GM19455 (cell line): ENCODE results near the gene ENDOV.

ENCODE experiments used
- ATAC-seq: cut with Tn5 transposase; IDR thresholded peaks from one replicate; pipeline ENCODE4 v1.9.1; 2021; ENCODE audit not compliant: unreplicated experiment

The ENDOV gene

DNA sequence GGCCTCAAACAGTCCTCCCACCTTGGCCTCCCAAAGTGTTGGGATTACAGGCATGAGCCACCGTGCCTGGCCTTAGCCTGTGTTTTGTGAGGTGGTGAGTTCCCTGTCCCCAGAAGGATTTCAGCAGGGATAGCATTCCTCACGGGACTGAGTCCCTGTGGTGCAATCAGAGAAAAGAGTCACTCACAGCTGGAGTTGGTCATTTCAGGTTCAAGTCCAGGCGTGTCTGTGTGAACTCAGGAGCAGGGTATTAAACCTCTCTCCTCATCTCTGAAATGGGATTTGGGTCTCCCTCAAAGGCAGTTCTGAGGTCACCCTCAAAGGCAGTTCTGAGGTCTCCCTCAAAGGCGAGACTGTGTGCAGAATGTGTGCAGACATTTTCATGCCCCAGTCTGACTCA lies 32.8 kb downstream of the ENDOV start:
- ATAC-seq: no peak

DNA sequence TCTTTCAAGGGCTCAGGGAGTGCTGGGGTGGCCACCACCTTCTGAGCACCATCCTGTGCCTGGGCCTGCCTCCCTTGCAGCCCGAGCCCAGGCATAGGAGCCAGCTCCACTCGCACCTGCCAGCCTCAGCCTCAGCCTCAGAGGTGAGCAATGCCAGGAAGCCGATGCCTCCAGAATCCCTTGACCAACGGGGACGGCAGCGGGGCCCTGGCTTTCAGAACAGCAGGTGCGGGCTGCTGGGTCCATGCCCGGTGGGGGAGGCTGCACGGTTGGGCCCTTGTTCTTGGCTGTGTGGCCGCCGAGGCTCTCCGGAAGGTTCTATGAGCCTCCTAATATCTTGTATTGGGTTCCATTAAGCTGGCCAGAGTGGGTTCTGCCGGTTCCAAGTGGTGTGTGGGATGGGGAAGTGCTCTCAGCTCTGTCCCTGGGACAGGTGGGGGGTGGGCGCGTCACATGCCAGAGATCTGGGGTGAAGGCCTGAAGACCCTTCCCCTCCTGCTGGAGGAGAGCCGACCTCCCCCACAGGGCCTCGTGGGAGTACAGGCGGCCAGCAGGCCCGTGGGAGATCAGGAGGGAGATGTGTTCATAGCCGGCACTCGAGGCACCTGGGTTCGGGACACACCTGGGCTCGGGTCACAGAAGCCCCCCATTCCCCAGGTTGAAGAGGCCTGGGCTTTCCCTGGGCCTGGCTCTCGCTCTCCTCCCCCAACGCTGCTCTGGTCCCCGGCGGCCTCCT lies 34.4 kb downstream of the ENDOV start:
- ATAC-seq: no peak

DNA sequence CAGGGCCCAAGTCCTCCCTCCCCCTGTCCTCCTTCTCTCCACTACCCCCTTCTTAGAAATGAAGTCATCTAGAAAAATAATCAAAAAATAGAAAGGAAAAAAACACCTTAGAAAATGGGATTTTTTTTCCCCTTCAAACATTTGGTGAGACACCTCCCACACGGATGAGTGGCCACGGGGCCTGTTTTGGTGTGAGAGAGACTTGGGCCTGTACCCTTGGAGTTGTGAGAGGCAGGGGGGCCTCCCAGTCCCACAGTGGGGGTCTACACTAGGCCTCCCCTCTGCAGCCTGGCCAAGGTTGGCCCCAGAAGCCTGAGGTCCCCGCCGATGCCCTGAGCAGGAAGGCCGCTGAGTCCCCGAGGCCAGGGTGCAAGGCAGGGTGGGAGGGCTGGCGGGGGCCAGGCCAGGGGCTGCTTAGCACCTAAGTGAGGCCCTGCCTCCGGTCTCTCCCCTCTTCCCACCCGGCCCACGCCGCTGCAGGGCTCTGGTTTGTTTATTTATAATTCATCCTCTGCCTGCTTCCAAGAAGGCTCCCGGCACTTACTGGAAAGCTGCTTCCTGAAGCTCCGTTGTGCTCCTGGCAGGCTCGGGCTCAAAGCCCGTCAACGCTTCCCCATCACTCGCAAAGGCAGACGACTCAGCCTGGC lies 35.1 kb downstream of the ENDOV start:
- no peak for ATAC-seq

GRCh38 chr17:80451104-80451775 lies 36.3 kb downstream of the ENDOV start:
- no peak for ATAC-seq

DNA sequence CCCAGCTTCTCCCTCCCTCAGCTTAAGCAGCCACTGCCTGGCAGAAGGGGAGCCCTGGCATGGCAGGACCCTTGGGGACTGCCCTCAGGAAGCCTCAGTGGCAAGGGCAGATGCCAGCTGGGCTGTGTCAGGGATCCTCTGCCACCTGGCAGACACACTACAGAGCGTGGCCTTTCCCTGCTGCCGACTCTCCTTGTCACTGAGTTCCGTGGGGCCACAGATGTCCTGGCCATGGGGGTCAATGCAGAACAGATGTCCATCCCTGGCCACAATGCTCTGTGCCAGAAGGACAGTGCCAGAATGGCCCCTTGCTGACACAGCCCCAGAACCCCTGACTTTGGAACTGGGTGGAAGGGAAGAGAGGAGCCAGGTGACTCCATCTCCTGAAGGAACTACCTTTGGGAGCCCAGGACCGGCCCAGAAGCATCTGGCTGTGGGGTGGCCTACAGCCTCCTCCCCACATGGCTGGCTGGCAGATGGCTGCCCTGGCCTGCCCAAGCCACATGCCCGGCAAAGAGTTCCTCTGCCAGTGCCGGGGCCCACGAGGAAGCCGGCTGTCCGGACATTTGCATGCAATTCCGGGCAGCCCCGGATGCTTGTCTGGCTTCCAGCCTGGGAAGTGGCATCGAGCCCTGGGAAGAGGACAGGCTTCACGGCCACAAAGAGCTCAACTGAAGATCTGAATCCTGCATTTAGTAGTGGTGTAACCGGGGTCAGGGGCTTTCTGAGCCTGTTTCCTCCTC lies 37.4 kb downstream of the ENDOV start:
- no peak for ATAC-seq

GRCh38 chr17:80453126-80453997 lies 38.4 kb downstream of the ENDOV start:
- ATAC-seq: no peak

- ATAC-seq: peak; percentile 24
These were observed 39.1 kb downstream of the ENDOV start for GRCh38 chr17:80453998-80454556.

DNA sequence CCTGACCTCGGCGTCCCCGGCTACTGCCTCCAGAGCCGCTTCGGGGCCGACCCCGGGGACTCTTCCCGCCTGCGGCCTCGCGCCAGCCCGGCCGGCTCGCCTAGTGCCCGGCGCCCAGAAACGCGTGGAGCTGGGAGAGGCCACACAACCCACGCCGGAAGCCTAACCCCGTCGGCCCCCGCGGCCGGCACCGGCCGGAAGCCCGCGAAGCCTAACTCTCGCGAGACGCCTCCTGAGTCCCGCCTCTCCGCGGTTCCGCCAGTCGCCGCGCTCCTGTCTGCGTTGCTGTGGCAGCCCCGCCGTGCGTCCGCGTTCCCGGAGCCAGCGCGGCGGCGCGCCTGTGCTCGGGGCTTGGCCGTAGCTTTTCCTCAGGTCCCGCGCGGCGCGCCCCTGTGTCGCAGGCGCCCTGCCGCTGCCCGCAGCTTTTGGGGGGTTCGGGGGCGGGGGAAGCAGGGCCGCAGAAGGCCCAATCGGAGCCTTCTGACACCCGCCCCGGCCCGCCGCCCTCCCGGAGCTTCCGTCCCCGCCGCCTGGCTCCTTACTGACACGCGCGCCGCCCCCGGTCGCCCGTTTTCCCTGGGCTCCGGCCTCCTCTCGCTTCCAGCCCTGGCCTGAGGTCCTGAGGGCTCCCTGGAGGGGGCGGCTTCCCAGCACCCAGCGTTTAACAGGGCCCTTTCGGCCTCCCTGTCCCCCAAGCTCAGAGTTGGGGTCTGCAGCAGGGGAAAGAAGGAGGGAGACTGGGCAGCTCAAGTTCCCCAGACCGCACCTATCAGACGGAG lies 39.8 kb downstream of the ENDOV start:
- peak; percentile 83 for ATAC-seq

DNA sequence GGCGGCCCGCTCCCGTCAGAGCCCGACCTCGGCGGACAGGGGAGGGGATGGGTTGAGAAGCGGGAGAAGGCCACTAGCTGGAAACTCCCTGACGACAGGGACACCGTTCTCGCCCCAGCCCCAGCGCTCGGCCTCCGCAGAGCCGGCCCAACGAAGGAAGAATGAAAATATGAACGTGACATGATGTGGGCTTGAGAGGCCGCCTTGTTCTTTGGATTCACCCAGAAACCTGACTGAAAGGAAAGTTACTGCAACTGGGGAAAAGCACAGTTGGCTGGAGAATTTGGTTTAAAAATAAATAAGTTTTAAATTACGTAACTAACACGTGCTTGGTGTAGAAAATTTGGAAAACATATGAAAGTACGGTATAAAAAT lies 40.4 kb downstream of the ENDOV start:
- peak; percentile 37 for ATAC-seq

GRCh38 chr17:80455784-80456183 lies 40.8 kb downstream of the ENDOV start:
- no peak for ATAC-seq

- ATAC-seq: no peak
These were observed 41.7 kb downstream of the ENDOV start for GRCh38 chr17:80456465-80457235.

DNA sequence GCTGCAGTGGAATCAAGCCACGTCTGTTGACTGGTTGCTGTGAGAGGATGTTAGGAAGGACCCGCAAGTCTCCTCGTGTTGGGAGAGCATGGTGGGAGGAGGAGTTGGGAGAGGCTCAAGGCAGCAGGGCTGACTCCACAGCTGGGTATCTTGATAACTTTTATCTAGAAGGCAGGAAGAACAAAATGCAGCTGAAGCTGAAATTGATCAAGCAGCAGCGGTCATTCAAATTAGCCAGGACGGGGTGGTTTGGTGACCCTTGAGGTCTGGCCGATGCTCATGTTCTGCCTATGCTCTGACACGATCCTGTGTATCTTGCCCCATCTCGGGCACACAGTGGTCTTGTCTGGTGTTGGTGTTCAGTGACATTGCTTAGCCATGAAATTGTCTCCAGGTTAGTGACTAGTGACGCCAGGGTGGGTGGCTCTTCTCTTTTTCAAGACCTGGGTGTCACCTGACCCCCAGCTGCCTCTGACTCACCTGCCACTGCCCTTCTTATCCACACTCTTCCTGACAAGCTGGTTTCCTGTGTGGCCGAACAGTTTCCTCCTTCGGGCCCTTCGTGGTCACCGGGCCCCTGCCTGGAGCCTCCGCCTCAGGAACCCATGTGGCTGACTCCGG lies 42.4 kb downstream of the ENDOV start:
- ATAC-seq: no peak

DNA sequence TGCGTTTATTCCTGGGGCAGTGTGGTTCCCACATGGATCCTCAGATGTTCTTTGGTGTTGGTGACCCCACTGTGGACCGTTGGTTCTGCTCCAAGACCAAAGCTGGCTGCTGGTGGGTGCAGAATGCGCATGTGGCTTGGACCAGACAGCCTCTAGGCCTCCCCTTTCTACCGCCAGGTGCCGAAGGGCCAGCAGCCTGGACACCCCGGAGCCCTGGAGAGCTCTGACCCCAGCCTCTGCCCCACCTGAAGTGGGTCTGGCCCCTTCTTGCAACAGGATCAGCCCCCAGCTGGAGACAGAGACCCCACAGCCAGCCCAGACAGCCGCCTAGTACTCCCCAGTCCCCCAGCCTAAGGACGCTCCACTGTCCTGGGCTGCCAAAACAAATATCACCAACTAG lies 43.0 kb downstream of the ENDOV start:
- ATAC-seq: no peak

DNA sequence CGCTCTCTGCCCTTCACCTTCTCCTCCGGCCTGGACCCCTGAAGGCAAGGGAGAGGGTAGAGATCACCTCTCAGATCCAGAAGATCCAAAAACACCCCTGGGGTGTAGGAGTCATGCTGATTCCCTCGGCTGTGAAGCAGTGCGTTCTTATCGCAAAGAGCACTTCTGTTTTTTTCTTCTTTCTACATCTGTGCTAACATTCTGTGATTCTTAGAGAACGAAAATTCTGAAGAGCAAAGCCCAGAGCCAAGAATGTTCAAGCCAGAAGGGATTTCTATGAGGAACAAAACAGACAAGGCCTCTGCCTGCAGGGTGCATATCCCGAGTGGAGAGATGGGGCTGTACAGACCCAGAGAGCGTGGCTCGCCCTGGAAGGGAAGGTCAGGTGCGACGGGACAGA lies 44.3 kb downstream of the ENDOV start:
- no peak for ATAC-seq

- no peak for ATAC-seq
These were observed 45.5 kb downstream of the ENDOV start for GRCh38 chr17:80460429-80460834.

DNA sequence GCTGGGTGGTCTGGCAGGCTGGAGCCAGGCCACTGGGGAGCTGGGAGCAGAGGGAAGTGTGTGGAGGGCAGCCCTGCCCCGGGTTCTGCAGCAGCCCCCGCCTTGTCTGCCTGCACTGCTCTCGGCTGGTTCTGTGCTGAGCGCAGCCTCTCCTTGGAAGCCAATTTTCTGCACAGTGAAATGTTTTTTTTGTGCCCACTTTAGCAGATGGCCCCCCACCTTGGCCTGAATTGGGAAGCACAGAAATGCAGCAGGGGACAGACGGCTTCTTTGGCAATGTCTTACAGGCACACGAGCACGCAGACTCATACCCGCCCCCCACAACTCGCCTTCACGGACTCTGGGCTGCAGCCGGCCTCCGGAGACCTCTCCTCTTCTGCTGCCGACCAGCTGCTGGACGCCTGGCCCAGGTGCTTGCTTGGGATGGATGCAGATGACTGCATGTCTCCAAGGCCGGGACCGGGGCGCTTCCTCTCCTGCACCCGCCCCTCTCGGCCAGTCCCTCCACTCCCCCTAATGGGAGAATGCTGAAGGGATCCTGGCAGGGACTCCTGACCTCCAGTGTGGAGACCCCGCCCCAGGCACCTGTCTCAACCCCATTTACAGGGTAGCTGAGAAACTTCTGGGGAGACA lies 46.7 kb downstream of the ENDOV start:
- no peak for ATAC-seq

GRCh38 chr17:80463784-80464400 lies 48.9 kb downstream of the ENDOV start:
- no peak for ATAC-seq
